H9 (cell line): ENCODE measurements around the gene KCNAB1. TPM values are rescaled to one million over a fixed set of nuclear protein-coding genes. Genes with fewer than 3 reads are reported as not detected.

ENCODE experiments used
- DNase-seq: peaks from one replicate; pipeline ENCODE4 v3.0.0-alpha.2; 2017
- H2AFZ ChIP-seq: one replicate; pipeline ENCODE4 v1.6.1; 2013; ENCODE audit warnings: mild to moderate bottlenecking, low read length, control low read depth, moderate library complexity
- H2AK5ac ChIP-seq: 2 replicates; pipeline ENCODE4 v1.6.1; 2013; ENCODE audit warnings: low read length, control low read depth, mixed read lengths; ENCODE audit not compliant: insufficient read length
- H2BK120ac ChIP-seq: one replicate; pipeline ENCODE4 v1.6.1; 2013; ENCODE audit warnings: low read depth, mild to moderate bottlenecking, low read length, control low read depth, inconsistent platforms; ENCODE audit not compliant: poor library complexity, severe bottlenecking
- H2BK12ac ChIP-seq: 2 replicates; pipeline ENCODE4 v1.6.1; 2013; ENCODE audit warnings: low read length, control low read depth, mixed read lengths, low read depth; ENCODE audit not compliant: insufficient read length
- H2BK15ac ChIP-seq: 2 replicates; pipeline ENCODE4 v1.6.1; 2013; ENCODE audit warnings: low read depth, low read length, control low read depth
- H2BK20ac ChIP-seq: one replicate; pipeline ENCODE4 v1.6.1; 2013; ENCODE audit warnings: low read depth, mild to moderate bottlenecking, low read length, control low read depth, inconsistent platforms; ENCODE audit not compliant: poor library complexity, severe bottlenecking
- H2BK5ac ChIP-seq: 2 replicates; pipeline ENCODE4 v1.6.1; 2013; ENCODE audit warnings: low read length, control low read depth, mixed read lengths; ENCODE audit not compliant: insufficient read length
- H3K14ac ChIP-seq: 2 replicates; pipeline ENCODE4 v1.6.1; 2013; ENCODE audit warnings: low read length, control low read depth; ENCODE audit not compliant: insufficient read depth
- H3K18ac ChIP-seq: 2 replicates; pipeline ENCODE4 v1.6.1; 2013; ENCODE audit warnings: low read depth, mild to moderate bottlenecking, mixed read lengths, low read length, control low read depth; ENCODE audit not compliant: insufficient read length
- H3K23ac ChIP-seq: 2 replicates; pipeline ENCODE4 v1.6.1; 2013; ENCODE audit warnings: low read length, control low read depth, mixed read lengths, low read depth; ENCODE audit not compliant: insufficient read length
- H3K23me2 ChIP-seq: 2 replicates; pipeline ENCODE4 v1.6.1; 2013; ENCODE audit warnings: low read depth, mild to moderate bottlenecking, mixed read lengths, low read length, control low read depth; ENCODE audit not compliant: insufficient read length, poor library complexity, severe bottlenecking
- H3K27ac ChIP-seq: 2 replicates; pipeline ENCODE4 v1.5.1; 2013; ENCODE audit warnings: low read length, control low read depth, mixed read lengths, low read depth; ENCODE audit not compliant: insufficient read length
- H3K27me3 ChIP-seq: 2 replicates; pipeline ENCODE4 v1.6.1; 2013; ENCODE audit warnings: low read length, control low read depth, inconsistent platforms; ENCODE audit not compliant: insufficient read depth
- H3K4ac ChIP-seq: 2 replicates; pipeline ENCODE4 v1.6.1; 2013; ENCODE audit warnings: low read depth, mild to moderate bottlenecking, control low read depth, inconsistent platforms, low read length, moderate library complexity
- H3K4me1 ChIP-seq: 2 replicates; pipeline ENCODE4 v1.6.1; 2013; ENCODE audit warnings: low read length, control low read depth, inconsistent platforms; ENCODE audit not compliant: insufficient read depth
- H3K4me2 ChIP-seq: 2 replicates; pipeline ENCODE4 v1.6.1; 2013; ENCODE audit warnings: low read length, control low read depth, mixed read lengths; ENCODE audit not compliant: insufficient read length, insufficient read depth
- H3K56ac ChIP-seq: 2 replicates; pipeline ENCODE4 v1.6.1; 2013; ENCODE audit warnings: low read depth, mild to moderate bottlenecking, mixed read lengths, low read length, control low read depth; ENCODE audit not compliant: insufficient read length
- H3K79me1 ChIP-seq: 2 replicates; pipeline ENCODE4 v1.6.1; 2013; ENCODE audit warnings: low read depth, mild to moderate bottlenecking, moderate library complexity, low read length, control low read depth, inconsistent platforms; ENCODE audit not compliant: insufficient read depth, poor library complexity, severe bottlenecking
- H3K79me2 ChIP-seq: 2 replicates; pipeline ENCODE4 v1.6.1; 2013; ENCODE audit warnings: low read length, control low read depth, inconsistent platforms; ENCODE audit not compliant: insufficient read depth
- H3K9ac ChIP-seq: 2 replicates; pipeline ENCODE4 v1.6.1; 2013; ENCODE audit warnings: low read length, control low read depth, mixed read lengths; ENCODE audit not compliant: insufficient read length; ENCODE audit errors: extremely low read depth
- H3K9me3 ChIP-seq: one replicate; pipeline ENCODE4 v1.6.1; 2013; ENCODE audit warnings: low read depth, low read length, inconsistent platforms; ENCODE audit not compliant: control insufficient read depth
- H3T11ph ChIP-seq: one replicate; pipeline ENCODE4 v1.6.1; 2013; ENCODE audit warnings: mild to moderate bottlenecking, low read length, control low read depth, inconsistent platforms
- H4K20me1 ChIP-seq: one replicate; pipeline ENCODE4 v1.6.1; 2013; ENCODE audit not compliant: control insufficient read depth, insufficient read length, insufficient read depth
- H4K5ac ChIP-seq: 2 replicates; pipeline ENCODE4 v1.6.1; 2013; ENCODE audit warnings: low read depth, mild to moderate bottlenecking, mixed read lengths, low read length, control low read depth; ENCODE audit not compliant: insufficient read length
- H4K8ac ChIP-seq: replicated peaks from 2 replicates; pipeline ENCODE4 v1.6.1; 2013; ENCODE audit warnings: low read length, control low read depth, mixed read lengths, low read depth; ENCODE audit not compliant: insufficient read length
- H4K91ac ChIP-seq: 2 replicates; pipeline ENCODE4 v1.6.1; 2013; ENCODE audit warnings: low read depth, mild to moderate bottlenecking, moderate library complexity, mixed read lengths, low read length, control low read depth; ENCODE audit not compliant: insufficient read length
- H3K27ac Mint-ChIP-seq, 3 experiments: 2 replicates in 2 of 3; 3 replicates in 1 of 3; pipeline ENCODE4 v1.8.0; 2020 to 2021; ENCODE audit warnings: mixed read lengths in 3 of 3, mild to moderate bottlenecking in 1 of 3, moderate library complexity in 1 of 3
- H3K27me3 Mint-ChIP-seq: 2 replicates; pipeline ENCODE4 v1.8.0; 2021; ENCODE audit warnings: low read depth, mild to moderate bottlenecking, moderate library complexity, mixed read lengths
- H3K36me3 Mint-ChIP-seq, 3 experiments: 2 replicates in 2 of 3; 3 replicates in 1 of 3; pipeline ENCODE4 v1.8.0; 2020 to 2021; ENCODE audit warnings: low read depth in 3 of 3, mixed read lengths in 3 of 3; ENCODE audit not compliant: insufficient read depth in 1 of 3
- H3K4me1 Mint-ChIP-seq, 2 experiments: 2 replicates each; pipeline ENCODE4 v1.8.0; 2020; ENCODE audit warnings: mixed read lengths in 2 of 2
- H3K4me3 Mint-ChIP-seq, 2 experiments: 2 replicates in 1 of 2; 3 replicates in 1 of 2; pipeline ENCODE4 v1.8.0; 2020 to 2021; ENCODE audit warnings: mild to moderate bottlenecking in 2 of 2, mixed read lengths in 2 of 2, moderate library complexity in 1 of 2
- H3K9me3 Mint-ChIP-seq, 2 experiments: 2 replicates in 1 of 2; 3 replicates in 1 of 2; pipeline ENCODE4 v1.8.0; 2020; ENCODE audit warnings: mild to moderate bottlenecking in 2 of 2, mixed read lengths in 2 of 2, moderate library complexity in 1 of 2
- CTCF ChIP-seq: fragments of 200-600 bp; sonication (generic); conservative IDR thresholded peaks from 3 replicates; pipeline ENCODE4 v1.8.0; 2021; ENCODE audit warnings: antibody characterized with exemption, mild to moderate bottlenecking
- WGBS: extraction: QIAGEN DNeasy Blood & Tissue Kit; methylation state at CpG from one replicate; pipeline ENCODE4 v1.1.7; 2013; ENCODE audit warnings: missing lambda C conversion rate, low lambda C conversion rate, mixed read lengths; ENCODE audit not compliant: insufficient read length; ENCODE audit errors: extremely low coverage; 5-methylcytosine and 5-hydroxymethylcytosine counted together
- total RNA-seq: library from RNA; stranded (reverse); gene quantifications from 2 replicates; pipeline ENCODE4 v1.2.1, GENCODE V29; 2021

KCNAB1 gene
- total RNA-seq, 1 experiment from 2014 or later = 3.7 TPM

- no CpG with 5 or more reads among the region's 4 CpGs for WGBS
- H3K36me3 Mint-ChIP-seq = no peaks in the 10 kb centered on the region
- Histone ChIP-seq H4K8ac (no peak overlapping the region), H2AFZ (no peak overlapping the region), H3K79me1 (no peaks in the 10 kb centered on the region), H2AK5ac (no peak overlapping the region), H3K9me3 (no peaks in the 10 kb centered on the region), H4K91ac (no peak overlapping the region), H3K18ac (no peak overlapping the region), H3K4ac (no peak overlapping the region), H3T11ph (no peak overlapping the region), H3K56ac (no peak overlapping the region), H3K9ac (no peak overlapping the region), H4K5ac (no peak overlapping the region), H2BK15ac (no peak overlapping the region), H3K4me2 (no peak overlapping the region), H4K20me1 (no peaks in the 10 kb centered on the region), H3K27ac (peak overlapping the region; percentile 14), H3K23ac (no peak overlapping the region), H3K14ac (no peak overlapping the region), H3K27me3 (no peaks in the 10 kb centered on the region), H2BK5ac (no peak overlapping the region), H3K79me2 (no peaks in the 10 kb centered on the region), H2BK20ac (no peak overlapping the region), H3K23me2 (no peaks in the 10 kb centered on the region), H3K4me1 (peaks cover 2% of the 10 kb centered on the region; the same call in 1 of the 2 replicates), H2BK12ac (no peak overlapping the region), H2BK120ac (no peak overlapping the region)
- no peak for TF ChIP-seq CTCF
- DNase-seq = no peak
- no peak overlapping the region for H3K4me3 Mint-ChIP-seq
- H3K27ac Mint-ChIP-seq = peak overlapping the region in 1 of 3 experiments; percentile 85; a peak in 2 of 7 replicates
- H3K27me3 Mint-ChIP-seq = no peaks in the 10 kb centered on the region; the same call in 1 of the 2 replicates
- H3K4me1 Mint-ChIP-seq = peaks cover 16 to 22% of the 10 kb centered on the region in 2 experiments
- H3K9me3 Mint-ChIP-seq = no peaks in the 10 kb centered on the region
These were observed 197.2 kb downstream of the KCNAB1 start for GRCh38 chr3:156317462-156318074.
